ENCODE data around the gene RFX2. TPM values are rescaled to one million over a fixed set of nuclear protein-coding genes. Genes with fewer than 3 reads are reported as not detected.

Gene RFX2
- total RNA-seq, 1 donor from 2014 or later, result 4.4 TPM

GRCh38 chr19:5953030-5953589 is 157.2 kb downstream of the RFX2 start:
- DNase-seq, result peak; percentile 53

- peak; percentile 41 for DNase-seq
These were observed 157.9 kb downstream of the RFX2 start for GRCh38 chr19:5952193-5953029.

GRCh38 chr19:5951338-5951861 is 158.9 kb downstream of the RFX2 start:
- peak; percentile 28 for DNase-seq

GRCh38 chr19:5950741-5951140 is 159.6 kb downstream of the RFX2 start:
- DNase-seq, result no peak

DNA sequence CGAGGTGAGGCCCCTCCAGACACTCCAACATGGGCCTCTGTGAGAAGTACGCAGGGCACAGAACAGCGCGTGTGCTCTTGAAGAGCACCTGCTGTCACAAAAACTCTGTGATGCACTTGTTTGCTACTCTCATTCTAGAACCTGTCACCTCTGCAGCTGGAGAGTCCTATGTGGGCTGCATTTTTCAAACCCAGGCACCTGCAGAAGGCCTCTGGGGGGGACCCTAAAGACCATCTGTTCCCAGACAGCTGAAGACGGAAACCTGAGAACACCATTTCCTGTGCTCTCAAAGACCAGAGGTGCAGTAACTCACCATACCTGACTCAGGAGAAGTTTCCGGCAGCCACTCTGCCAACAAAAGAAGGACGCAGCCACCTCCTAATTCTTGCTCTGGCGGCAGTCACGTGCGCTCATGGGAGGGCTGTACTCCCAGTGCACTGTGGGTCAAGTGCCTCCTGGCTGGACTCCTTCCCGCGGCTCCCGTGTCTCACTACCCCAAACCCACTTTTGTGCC is 160.5 kb downstream of the RFX2 start:
- DNase-seq, result no peak

- no peak for DNase-seq
These were observed 161.3 kb downstream of the RFX2 start for GRCh38 chr19:5948752-5949564.

- no peak for DNase-seq
These were observed 162.9 kb downstream of the RFX2 start for GRCh38 chr19:5947435-5947834.

DNA sequence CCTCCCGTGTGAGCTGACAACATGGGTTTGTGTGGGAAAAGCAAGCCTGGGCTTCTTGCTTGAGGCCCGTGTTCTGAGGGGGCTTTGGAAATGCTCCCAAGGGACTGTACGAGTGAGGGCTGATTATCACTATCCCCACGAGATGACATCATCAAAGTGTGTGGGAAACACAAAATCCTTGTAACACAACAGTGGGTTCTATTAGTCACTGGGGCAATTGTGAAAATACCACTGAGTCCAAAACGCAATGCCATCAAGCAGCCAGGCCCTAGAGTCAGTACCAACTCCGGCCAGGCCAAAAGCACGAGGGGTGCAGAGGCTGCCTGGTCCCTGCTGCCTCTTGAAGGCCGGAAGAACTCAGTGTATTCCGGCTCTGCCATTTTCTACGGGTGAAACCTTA is 166.7 kb downstream of the RFX2 start:
- DNase-seq, result no peak

Other genes starting within 250 kb of the RFX2 start
- gene FUT5, start 240.0 kb downstream of the RFX2 start, total RNA-seq, result not detected in 2 replicates
- gene NDUFA11, start 206.7 kb downstream of the RFX2 start, total RNA-seq, result 283 and 366 TPM in 2 replicates
- gene VMAC, start 205.6 kb downstream of the RFX2 start, total RNA-seq, result 6.0 and 8.5 TPM in 2 replicates
- 2.6 and 3.7 TPM in 2 replicates for gene CAPS, start 196.2 kb downstream of the RFX2 start, total RNA-seq
- gene RANBP3, start 132.4 kb downstream of the RFX2 start, total RNA-seq, result 39.0 and 51.2 TPM in 2 replicates
- not detected in 2 replicates for gene ACSBG2, start 25.2 kb upstream of the RFX2 start, total RNA-seq
- gene MLLT1, start 169.5 kb upstream of the RFX2 start, total RNA-seq, result 5.1 and 13.2 TPM in 2 replicates
- gene ACER1, start 223.1 kb upstream of the RFX2 start, total RNA-seq, result not detected in 2 replicates

Measured in dermis blood vessel endothelial cell (primary cell).